K562 (cell line): ENCODE results near the gene CNOT6.

Experiments
- HNRNPH1 ChIP-seq: fragments of 200-400 bp; formaldehyde crosslinking; optimal IDR thresholded peaks from 2 replicates; pipeline ENCODE3; 2017; ENCODE audit warnings: low read depth, mild to moderate bottlenecking, low read length, moderate library complexity
- HNRNPL ChIP-seq: fragments of 200-400 bp; formaldehyde crosslinking; IDR thresholded peaks from 2 replicates; pipeline ENCODE4 v1.6.1; 2017; ENCODE audit warnings: low read depth, mild to moderate bottlenecking, low read length
- ZKSCAN1 ChIP-seq: fragments of 150-350 bp; IDR thresholded peaks from 2 replicates; pipeline ENCODE4 v1.6.1; 2016; ENCODE audit warnings: low read depth, low read length
- ZNF347 ChIP-seq: fragments of 450-650 bp; formaldehyde crosslinking; IDR thresholded peaks from 2 replicates; pipeline ENCODE4 v1.4.0; 2020; ENCODE audit warnings: low read depth, mild to moderate bottlenecking, moderate library complexity
- TF ChIP-seq, protein P1 (sequence below), 3 experiments: IDR thresholded peaks in 2 of 3; conservative IDR thresholded peaks in 1 of 3; 2 replicates each; pipeline ENCODE4 v1.5.1; 2011 to 2012; ENCODE audit warnings: low read length in 3 of 3, mild to moderate bottlenecking in 3 of 3, control low read depth in 2 of 3, improper control_type of control experiment in 1 of 3, inconsistent platforms in 1 of 3, low read depth in 1 of 3, mixed read lengths in 1 of 3, moderate library complexity in 1 of 3; ENCODE audit not compliant: insufficient read depth in 2 of 3

DNA sequence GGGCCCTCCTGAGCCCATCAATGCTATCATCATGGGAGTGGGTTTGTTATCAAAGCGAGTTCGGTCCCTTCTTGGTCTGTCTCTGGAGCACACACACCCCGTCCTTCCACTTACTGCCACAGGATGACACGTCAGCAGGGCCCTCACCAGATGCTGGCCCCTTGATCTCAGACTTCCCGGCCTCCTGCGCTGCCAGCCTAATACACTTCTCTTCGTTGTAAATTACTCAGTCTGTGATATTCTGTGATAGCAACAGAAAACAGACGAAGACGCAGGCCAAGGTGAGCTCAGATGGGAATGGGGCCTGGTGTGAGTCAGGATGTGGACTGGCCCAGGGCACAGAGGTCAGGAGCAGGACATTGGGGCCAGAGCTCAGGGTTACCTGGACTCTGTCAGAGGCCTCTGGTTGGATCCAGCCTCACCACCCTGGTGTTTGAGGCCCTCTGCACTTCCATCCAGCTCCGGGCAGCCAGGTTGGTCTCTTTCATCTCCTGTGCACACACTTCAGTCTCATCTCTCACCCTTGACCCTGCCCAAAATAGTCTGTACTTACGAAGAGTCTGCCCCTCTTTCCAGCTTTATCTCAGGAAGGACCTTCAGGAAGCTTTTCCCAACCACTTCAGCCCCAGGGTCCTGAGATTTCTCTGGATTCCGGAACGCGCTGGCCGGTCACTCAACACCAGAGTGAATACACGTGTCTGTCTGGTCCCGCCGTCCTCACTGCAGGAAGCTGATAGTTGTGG is 26.0 kb upstream of the CNOT6 start:
- TF ChIP-seq ZNF347 (no peak), ZKSCAN1 (no peak), HNRNPL (no peak), HNRNPH1 (no peak)
- TF ChIP-seq, protein P1, sequence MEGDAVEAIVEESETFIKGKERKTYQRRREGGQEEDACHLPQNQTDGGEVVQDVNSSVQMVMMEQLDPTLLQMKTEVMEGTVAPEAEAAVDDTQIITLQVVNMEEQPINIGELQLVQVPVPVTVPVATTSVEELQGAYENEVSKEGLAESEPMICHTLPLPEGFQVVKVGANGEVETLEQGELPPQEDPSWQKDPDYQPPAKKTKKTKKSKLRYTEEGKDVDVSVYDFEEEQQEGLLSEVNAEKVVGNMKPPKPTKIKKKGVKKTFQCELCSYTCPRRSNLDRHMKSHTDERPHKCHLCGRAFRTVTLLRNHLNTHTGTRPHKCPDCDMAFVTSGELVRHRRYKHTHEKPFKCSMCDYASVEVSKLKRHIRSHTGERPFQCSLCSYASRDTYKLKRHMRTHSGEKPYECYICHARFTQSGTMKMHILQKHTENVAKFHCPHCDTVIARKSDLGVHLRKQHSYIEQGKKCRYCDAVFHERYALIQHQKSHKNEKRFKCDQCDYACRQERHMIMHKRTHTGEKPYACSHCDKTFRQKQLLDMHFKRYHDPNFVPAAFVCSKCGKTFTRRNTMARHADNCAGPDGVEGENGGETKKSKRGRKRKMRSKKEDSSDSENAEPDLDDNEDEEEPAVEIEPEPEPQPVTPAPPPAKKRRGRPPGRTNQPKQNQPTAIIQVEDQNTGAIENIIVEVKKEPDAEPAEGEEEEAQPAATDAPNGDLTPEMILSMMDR (IDR thresholded peaks at IDR 0.05 in 2 of 3, conservative IDR thresholded peaks at IDR 0.05 in 1 of 3; ENCODE audit: insufficient read depth in 2 of 3, low read depth in 1 of 3, low read length in 3 of 3) = no peak
